ENCODE measurements around the gene CAPN15.

DNA sequence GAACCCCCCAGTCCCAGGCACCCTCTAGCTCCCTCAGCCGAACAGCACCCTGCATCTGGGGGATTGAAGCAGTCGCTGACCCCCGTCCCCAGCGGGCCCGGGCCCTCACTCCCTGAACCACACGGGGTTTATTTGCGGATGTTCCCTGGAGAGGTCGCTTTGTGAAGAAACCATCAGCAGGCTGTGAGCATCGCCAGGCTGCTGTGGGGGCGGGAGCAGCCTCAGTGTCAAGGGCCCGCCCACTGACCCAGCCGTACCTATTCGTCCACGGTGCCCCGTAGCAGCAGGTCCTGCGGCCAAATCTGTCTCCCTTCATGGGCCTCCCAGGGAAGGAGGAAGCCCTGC is 55.9 kb downstream of the CAPN15 start:
- no peak for TF ChIP-seq POLR2A (IDR thresholded peaks at IDR 0.05; ENCODE audit: low read depth)
- TF ChIP-seq, protein P1, sequence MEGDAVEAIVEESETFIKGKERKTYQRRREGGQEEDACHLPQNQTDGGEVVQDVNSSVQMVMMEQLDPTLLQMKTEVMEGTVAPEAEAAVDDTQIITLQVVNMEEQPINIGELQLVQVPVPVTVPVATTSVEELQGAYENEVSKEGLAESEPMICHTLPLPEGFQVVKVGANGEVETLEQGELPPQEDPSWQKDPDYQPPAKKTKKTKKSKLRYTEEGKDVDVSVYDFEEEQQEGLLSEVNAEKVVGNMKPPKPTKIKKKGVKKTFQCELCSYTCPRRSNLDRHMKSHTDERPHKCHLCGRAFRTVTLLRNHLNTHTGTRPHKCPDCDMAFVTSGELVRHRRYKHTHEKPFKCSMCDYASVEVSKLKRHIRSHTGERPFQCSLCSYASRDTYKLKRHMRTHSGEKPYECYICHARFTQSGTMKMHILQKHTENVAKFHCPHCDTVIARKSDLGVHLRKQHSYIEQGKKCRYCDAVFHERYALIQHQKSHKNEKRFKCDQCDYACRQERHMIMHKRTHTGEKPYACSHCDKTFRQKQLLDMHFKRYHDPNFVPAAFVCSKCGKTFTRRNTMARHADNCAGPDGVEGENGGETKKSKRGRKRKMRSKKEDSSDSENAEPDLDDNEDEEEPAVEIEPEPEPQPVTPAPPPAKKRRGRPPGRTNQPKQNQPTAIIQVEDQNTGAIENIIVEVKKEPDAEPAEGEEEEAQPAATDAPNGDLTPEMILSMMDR (IDR thresholded peaks at IDR 0.05) = no peak

All from esophagus muscularis mucosa (tissue), 3 donors.